ENCODE measurements around the gene PKDREJ.
"Not testable (repeated sequence)": the region's sequence is repeated elsewhere in the genome, so short reads cannot be mapped to it uniquely, and the experiment has no call there.

DNA sequence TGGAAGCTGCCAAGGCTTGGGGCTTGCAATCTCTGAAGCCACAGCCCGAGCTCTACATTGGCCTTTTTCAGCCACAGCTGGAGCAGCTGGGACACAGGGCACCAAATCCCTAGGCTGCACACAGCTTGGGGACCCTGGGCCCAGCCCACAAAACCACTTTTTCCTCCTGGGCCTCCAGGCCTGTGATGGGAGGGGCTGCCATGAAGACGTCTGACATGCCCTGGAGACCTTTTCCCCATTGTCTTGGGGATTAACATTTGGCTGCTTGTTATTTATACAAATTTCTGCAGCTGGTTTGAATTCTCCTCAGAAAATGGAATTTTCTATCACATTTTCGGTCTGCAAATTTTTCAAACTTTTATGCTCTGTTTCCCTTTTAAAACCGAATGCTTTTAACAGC, 2.5 kb upstream of the PKDREJ start:
- not testable (repeated sequence) for TF ChIP-seq SRF, SP1 (IDR thresholded peaks at IDR 0.05; ENCODE audit: low read depth)
- TF ChIP-seq, protein P1, sequence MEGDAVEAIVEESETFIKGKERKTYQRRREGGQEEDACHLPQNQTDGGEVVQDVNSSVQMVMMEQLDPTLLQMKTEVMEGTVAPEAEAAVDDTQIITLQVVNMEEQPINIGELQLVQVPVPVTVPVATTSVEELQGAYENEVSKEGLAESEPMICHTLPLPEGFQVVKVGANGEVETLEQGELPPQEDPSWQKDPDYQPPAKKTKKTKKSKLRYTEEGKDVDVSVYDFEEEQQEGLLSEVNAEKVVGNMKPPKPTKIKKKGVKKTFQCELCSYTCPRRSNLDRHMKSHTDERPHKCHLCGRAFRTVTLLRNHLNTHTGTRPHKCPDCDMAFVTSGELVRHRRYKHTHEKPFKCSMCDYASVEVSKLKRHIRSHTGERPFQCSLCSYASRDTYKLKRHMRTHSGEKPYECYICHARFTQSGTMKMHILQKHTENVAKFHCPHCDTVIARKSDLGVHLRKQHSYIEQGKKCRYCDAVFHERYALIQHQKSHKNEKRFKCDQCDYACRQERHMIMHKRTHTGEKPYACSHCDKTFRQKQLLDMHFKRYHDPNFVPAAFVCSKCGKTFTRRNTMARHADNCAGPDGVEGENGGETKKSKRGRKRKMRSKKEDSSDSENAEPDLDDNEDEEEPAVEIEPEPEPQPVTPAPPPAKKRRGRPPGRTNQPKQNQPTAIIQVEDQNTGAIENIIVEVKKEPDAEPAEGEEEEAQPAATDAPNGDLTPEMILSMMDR (IDR thresholded peaks at IDR 0.05 in 2 of 3, conservative IDR thresholded peaks at IDR 0.05 in 1 of 3; ENCODE audit: borderline replicate concordance in 1 of 3, insufficient read depth in 1 of 3, low read depth in 2 of 3, low read length in 2 of 3) = not testable (repeated sequence)
